GM23338 (cell line): Measurements from ENCODE around the gene S100A11. TPM values are rescaled to one million over a fixed set of nuclear protein-coding genes. Genes with fewer than 3 reads are reported as not detected.

Experiments used
- ATAC-seq: fragments of 200-7000 bp; cut with Tn5 transposase; 3 replicates; pipeline ENCODE4 v1.9.1; 2020
- DNase-seq: peaks from one replicate; pipeline ENCODE4 v3.0.0-alpha.2; 2015; ENCODE audit warnings: low spot score
- H2AFZ ChIP-seq: fragments of 200-600 bp; sonication (generic); 2 replicates; pipeline ENCODE4 v1.8.0; 2016; ENCODE audit warnings: antibody characterized with exemption, mild to moderate bottlenecking, moderate library complexity
- H3F3A ChIP-seq: fragments of 200-600 bp; sonication (generic); replicated peaks from 2 replicates; pipeline ENCODE4 v1.8.0; 2017; ENCODE audit warnings: antibody characterized with exemption, mixed run types, low read depth
- H3K27ac ChIP-seq: fragments of 200-600 bp; sonication (generic); 2 replicates; pipeline ENCODE4 v1.6.1; 2016; ENCODE audit warnings: low read depth
- H3K27me3 ChIP-seq: fragments of 200-600 bp; sonication (generic); 2 replicates; pipeline ENCODE4 v1.8.0; 2016; ENCODE audit warnings: mild to moderate bottlenecking, mixed run types, moderate library complexity; ENCODE audit not compliant: insufficient read depth
- H3K36me3 ChIP-seq: fragments of 200-600 bp; sonication (generic); 2 replicates; pipeline ENCODE4 v1.8.0; 2016; ENCODE audit warnings: mild to moderate bottlenecking; ENCODE audit not compliant: insufficient read depth
- H3K4me1 ChIP-seq: fragments of 200-600 bp; sonication (generic); 2 replicates; pipeline ENCODE4 v1.8.0; 2016; ENCODE audit warnings: mild to moderate bottlenecking, moderate library complexity; ENCODE audit not compliant: insufficient read depth
- H3K4me2 ChIP-seq: fragments of 200-600 bp; sonication (generic); 2 replicates; pipeline ENCODE4 v1.7.1; 2017; ENCODE audit warnings: mixed run types
- H3K4me3 ChIP-seq: fragments of 200-600 bp; sonication (generic); 2 replicates; pipeline ENCODE4 v1.6.1; 2016; ENCODE audit warnings: mixed run types
- H3K79me2 ChIP-seq: fragments of 200-600 bp; sonication (generic); replicated peaks from 2 replicates; pipeline ENCODE4 v1.8.0; 2017; ENCODE audit warnings: mild to moderate bottlenecking; ENCODE audit not compliant: insufficient read depth
- H3K9me2 ChIP-seq: fragments of 200-600 bp; sonication (generic); 2 replicates; pipeline ENCODE4 v1.8.0; 2017; ENCODE audit not compliant: insufficient read depth
- H4K20me1 ChIP-seq: fragments of 200-600 bp; sonication (generic); replicated peaks from 2 replicates; pipeline ENCODE4 v1.8.0; 2017; ENCODE audit warnings: mild to moderate bottlenecking; ENCODE audit not compliant: insufficient read depth
- H3K27ac Mint-ChIP-seq: 2 replicates; pipeline ENCODE4 v1.8.0; 2020; ENCODE audit warnings: inconsistent platforms, mild to moderate bottlenecking, moderate library complexity, mixed read lengths
- H3K27me3 Mint-ChIP-seq: 3 replicates; pipeline ENCODE4 v1.8.0; 2022; ENCODE audit warnings: low read depth, mild to moderate bottlenecking, moderate library complexity, mixed read lengths, inconsistent platforms; ENCODE audit not compliant: insufficient read depth, poor library complexity
- H3K36me3 Mint-ChIP-seq: 3 replicates; pipeline ENCODE4 v1.8.0; 2021; ENCODE audit warnings: low read depth, mild to moderate bottlenecking, inconsistent platforms, moderate library complexity, mixed read lengths
- H3K4me1 Mint-ChIP-seq: 3 replicates; pipeline ENCODE4 v1.8.0; 2020; ENCODE audit warnings: mild to moderate bottlenecking, inconsistent platforms, mixed read lengths
- H3K4me3 Mint-ChIP-seq: 3 replicates; pipeline ENCODE4 v1.8.0; 2021; ENCODE audit warnings: moderate library complexity, mild to moderate bottlenecking, inconsistent platforms, mixed read lengths
- H3K9me3 Mint-ChIP-seq: 3 replicates; pipeline ENCODE4 v1.8.0; 2020; ENCODE audit warnings: moderate library complexity, mild to moderate bottlenecking, inconsistent platforms, mixed read lengths
- CREB1 ChIP-seq: fragments of 250-450 bp; sonication (Bioruptor Pico); IDR thresholded peaks from 2 replicates; pipeline ENCODE4 v1.5.0; 2020; ENCODE audit warnings: low read depth, mild to moderate bottlenecking, moderate library complexity
- JUNB ChIP-seq: IDR thresholded peaks from one replicate; pipeline ENCODE4 v1.6.1; 2016; ENCODE audit warnings: antibody characterized with exemption; ENCODE audit not compliant: unreplicated experiment
- NANOG ChIP-seq: IDR thresholded peaks from 2 replicates; pipeline ENCODE4 v1.6.1; 2016; ENCODE audit warnings: antibody characterized with exemption, borderline replicate concordance
- ZNF114 ChIP-seq: fragments of 250-450 bp; sonication (Bioruptor Pico); IDR thresholded peaks from 2 replicates; pipeline ENCODE4 v1.5.0; 2020; ENCODE audit warnings: mild to moderate bottlenecking, moderate library complexity
- ZNF331 ChIP-seq: fragments of 250-450 bp; sonication (Bioruptor Pico); IDR thresholded peaks from 2 replicates; pipeline ENCODE4 v1.5.0; 2020; ENCODE audit warnings: low read depth, mild to moderate bottlenecking, moderate library complexity
- polyA plus RNA-seq: library from polyadenylated mRNA; unstranded; fragments of >200 nt; fragmentation: Nextera tagmentation; extraction: Ambion mirVana; gene quantifications from 2 replicates; pipeline ENCODE4 v1.2.1, GENCODE V29; 2016
- total RNA-seq: library from RNA; depleted of rRNA; stranded (reverse); fragments of >200 nt; shearing (Covaris generic); gene quantifications from 2 replicates; pipeline ENCODE4 v1.2.3, GENCODE V29; 2014
- TF ChIP-seq, protein P1 (sequence below), 2 experiments: fragments of 200-600 bp in 1 of 2; sonication (generic) in 1 of 2; conservative IDR thresholded peaks; 2 replicates each; pipeline versions ENCODE4 v1.5.1 to v1.6.1; 2016 to 2017; ENCODE audit warnings: antibody characterized with exemption in 2 of 2, low read depth in 2 of 2, mild to moderate bottlenecking in 2 of 2, moderate library complexity in 1 of 2

S100A11 gene
- total and polyA plus RNA-seq, 2 experiments from 2014 or later = 73.1 to 596 TPM

DNA sequence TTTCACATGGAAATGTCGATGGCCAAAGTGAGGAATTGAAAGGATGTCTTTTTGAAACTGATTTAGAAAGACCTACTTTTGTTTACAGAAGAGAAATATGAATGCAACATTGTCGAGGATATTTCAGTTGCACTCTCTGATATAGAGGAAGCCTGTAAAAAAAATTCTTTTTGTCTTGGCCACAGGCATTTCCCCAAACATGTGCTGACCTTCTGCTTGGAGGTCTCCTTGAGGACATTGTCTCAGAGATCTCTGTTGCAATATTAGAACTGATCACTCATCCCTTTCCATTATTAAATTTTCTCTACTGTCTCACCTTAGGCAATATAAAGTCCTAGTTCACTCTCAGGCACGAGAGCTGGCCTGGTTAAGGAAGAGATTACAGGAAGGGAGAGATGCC lies 16.0 kb downstream of the S100A11 start:
- Histone ChIP-seq H3K27ac (no peak overlapping the region), H3K9me2 (peaks cover 9% of the 10 kb centered on the region; the same call in 1 of the 2 replicates), H3K36me3 (no peaks in the 10 kb centered on the region), H3K4me2 (no peak overlapping the region), H3K4me1 (peaks cover 3% of the 10 kb centered on the region; the same call in 1 of the 2 replicates), H4K20me1 (no peaks in the 10 kb centered on the region), H3K4me3 (no peak overlapping the region), H3F3A (no peaks in the 10 kb centered on the region), H3K27me3 (no peaks in the 10 kb centered on the region), H3K79me2 (no peaks in the 10 kb centered on the region), H2AFZ (no peak overlapping the region)
- Mint-ChIP-seq H3K27me3 (peaks cover 1% of the 10 kb centered on the region), H3K4me1 (peaks cover 28% of the 10 kb centered on the region), H3K27ac (no peak overlapping the region), H3K36me3 (no peaks in the 10 kb centered on the region), H3K4me3 (no peak overlapping the region), H3K9me3 (no peaks in the 10 kb centered on the region)
- DNase-seq (no peak), ATAC-seq (no peak)
- TF ChIP-seq ZNF114 (no peak), NANOG (no peak), ZNF331 (no peak)
- TF ChIP-seq, protein P1, sequence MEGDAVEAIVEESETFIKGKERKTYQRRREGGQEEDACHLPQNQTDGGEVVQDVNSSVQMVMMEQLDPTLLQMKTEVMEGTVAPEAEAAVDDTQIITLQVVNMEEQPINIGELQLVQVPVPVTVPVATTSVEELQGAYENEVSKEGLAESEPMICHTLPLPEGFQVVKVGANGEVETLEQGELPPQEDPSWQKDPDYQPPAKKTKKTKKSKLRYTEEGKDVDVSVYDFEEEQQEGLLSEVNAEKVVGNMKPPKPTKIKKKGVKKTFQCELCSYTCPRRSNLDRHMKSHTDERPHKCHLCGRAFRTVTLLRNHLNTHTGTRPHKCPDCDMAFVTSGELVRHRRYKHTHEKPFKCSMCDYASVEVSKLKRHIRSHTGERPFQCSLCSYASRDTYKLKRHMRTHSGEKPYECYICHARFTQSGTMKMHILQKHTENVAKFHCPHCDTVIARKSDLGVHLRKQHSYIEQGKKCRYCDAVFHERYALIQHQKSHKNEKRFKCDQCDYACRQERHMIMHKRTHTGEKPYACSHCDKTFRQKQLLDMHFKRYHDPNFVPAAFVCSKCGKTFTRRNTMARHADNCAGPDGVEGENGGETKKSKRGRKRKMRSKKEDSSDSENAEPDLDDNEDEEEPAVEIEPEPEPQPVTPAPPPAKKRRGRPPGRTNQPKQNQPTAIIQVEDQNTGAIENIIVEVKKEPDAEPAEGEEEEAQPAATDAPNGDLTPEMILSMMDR (conservative IDR thresholded peaks at IDR 0.05; ENCODE audit: low read depth in 2 of 2) = no peak

DNA sequence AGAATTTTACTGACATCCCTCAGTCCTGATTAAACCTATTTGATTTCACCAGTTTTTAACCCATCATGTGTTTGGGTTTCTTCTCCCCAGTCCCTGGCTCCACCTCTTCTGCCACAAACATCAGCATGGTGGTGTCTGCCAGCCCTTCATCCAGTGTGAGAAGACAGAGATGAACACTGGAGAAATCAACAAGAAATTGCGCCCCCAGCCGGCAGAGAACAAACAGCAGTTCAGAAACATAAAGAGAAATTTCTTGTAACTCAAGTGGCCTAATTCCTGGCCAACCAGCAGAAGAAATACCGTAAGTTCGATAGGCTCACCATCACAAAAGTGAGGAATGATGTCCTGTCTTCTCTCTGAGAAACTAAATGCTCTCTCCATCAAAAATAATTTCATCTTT lies 18.3 kb downstream of the S100A11 start:
- Histone ChIP-seq H4K20me1 (no peaks in the 10 kb centered on the region), H3K27me3 (no peaks in the 10 kb centered on the region), H3F3A (no peaks in the 10 kb centered on the region), H2AFZ (0 out of 2 replicates have a peak overlapping the region, but pooled peaks have one; percentile 29), H3K36me3 (no peaks in the 10 kb centered on the region), H3K9me2 (peaks cover 9% of the 10 kb centered on the region; the same call in 1 of the 2 replicates), H3K27ac (no peak overlapping the region), H3K4me3 (no peak overlapping the region), H3K79me2 (no peaks in the 10 kb centered on the region), H3K4me2 (no peak overlapping the region), H3K4me1 (no peaks in the 10 kb centered on the region; the same call in 1 of the 2 replicates)
- peak; percentile 36; the same call in 2 of the 3 replicates for ATAC-seq
- no peaks in the 10 kb centered on the region for H3K36me3 Mint-ChIP-seq
- peak; percentile 77 for DNase-seq
- H3K4me3 Mint-ChIP-seq = no peak overlapping the region
- no peak overlapping the region for H3K27ac Mint-ChIP-seq
- no peaks in the 10 kb centered on the region for H3K9me3 Mint-ChIP-seq
- TF ChIP-seq, protein P1 (conservative IDR thresholded peaks at IDR 0.05; ENCODE audit: low read depth in 2 of 2) = peak; percentile 72 to 81
- no peak for TF ChIP-seq JUNB
- H3K4me1 Mint-ChIP-seq = peaks cover 22% of the 10 kb centered on the region
- H3K27me3 Mint-ChIP-seq = peaks cover 6% of the 10 kb centered on the region

DNA sequence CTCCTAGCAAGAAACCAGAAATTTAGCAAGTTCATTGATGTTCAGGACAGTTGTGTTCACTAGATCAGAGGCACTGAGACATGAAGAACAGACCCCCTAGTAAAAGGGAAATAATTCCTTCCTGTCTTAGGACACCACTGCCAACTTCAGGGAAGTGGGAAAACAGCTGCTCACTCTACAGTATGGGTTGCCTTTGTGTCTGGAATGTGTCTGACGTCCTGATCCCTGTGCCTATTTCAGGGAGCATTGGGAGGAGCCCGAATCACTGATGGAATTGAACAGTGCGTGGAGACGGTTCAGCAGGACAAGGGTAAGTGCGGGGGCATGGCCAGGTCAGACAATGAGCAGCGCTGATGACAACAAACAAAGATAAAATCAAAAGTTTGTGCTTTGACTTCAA lies 21.0 kb downstream of the S100A11 start:
- Histone ChIP-seq H3K4me2 (no peak overlapping the region), H2AFZ (no peak overlapping the region), H3K4me3 (no peak overlapping the region), H3K79me2 (no peaks in the 10 kb centered on the region), H3K27ac (no peak overlapping the region), H3F3A (no peaks in the 10 kb centered on the region), H3K4me1 (no peaks in the 10 kb centered on the region; the same call in 1 of the 2 replicates), H3K36me3 (no peaks in the 10 kb centered on the region), H3K9me2 (0 out of 2 replicates have a peak, but pooled peaks cover 6% of the 10 kb centered on the region), H4K20me1 (no peaks in the 10 kb centered on the region; the same call in 1 of the 2 replicates), H3K27me3 (no peaks in the 10 kb centered on the region)
- H3K4me3 Mint-ChIP-seq = no peak overlapping the region
- H3K9me3 Mint-ChIP-seq = no peaks in the 10 kb centered on the region
- H3K27ac Mint-ChIP-seq = no peak overlapping the region
- TF ChIP-seq JUNB = no peak
- TF ChIP-seq CREB1 (CRISPR knock-in tag) = no peak
- H3K4me1 Mint-ChIP-seq = peaks cover 17% of the 10 kb centered on the region
- H3K27me3 Mint-ChIP-seq = peaks cover 6% of the 10 kb centered on the region
- H3K36me3 Mint-ChIP-seq = no peaks in the 10 kb centered on the region
- DNase-seq (no peak), ATAC-seq (no peak)
